Mucosa of stomach (tissue), 1 donor: ENCODE data around the gene LITAF.
"Not testable (repeated sequence)": the region's sequence is repeated elsewhere in the genome, so short reads cannot be mapped to it uniquely, and the experiment has no call there.

ENCODE experiments used
- H3K27me3 ChIP-seq: one replicate; pipeline ENCODE4 v1.7.0; 2013; ENCODE audit warnings: mild to moderate bottlenecking, low read length; ENCODE audit not compliant: control insufficient read depth, insufficient read depth
- H3K36me3 ChIP-seq: one replicate; pipeline ENCODE4 v1.7.0; 2013; ENCODE audit warnings: low read length; ENCODE audit not compliant: control insufficient read depth, insufficient read depth
- H3K4me1 ChIP-seq: one replicate; pipeline ENCODE4 v1.7.0; 2013; ENCODE audit warnings: mild to moderate bottlenecking, low read length; ENCODE audit not compliant: control insufficient read depth, insufficient read depth
- H3K4me3 ChIP-seq: one replicate; pipeline ENCODE4 v1.7.0; 2013; ENCODE audit warnings: low read length
- H3K9ac ChIP-seq: one replicate; pipeline ENCODE4 v1.7.0; 2013; ENCODE audit warnings: mild to moderate bottlenecking, low read length, moderate library complexity
- H3K9me3 ChIP-seq: one replicate; pipeline ENCODE4 v1.7.0; 2013; ENCODE audit warnings: mild to moderate bottlenecking, low read length, moderate library complexity; ENCODE audit not compliant: control insufficient read depth
- donor health status: Pancreatic carcinoma.

The LITAF gene

DNA sequence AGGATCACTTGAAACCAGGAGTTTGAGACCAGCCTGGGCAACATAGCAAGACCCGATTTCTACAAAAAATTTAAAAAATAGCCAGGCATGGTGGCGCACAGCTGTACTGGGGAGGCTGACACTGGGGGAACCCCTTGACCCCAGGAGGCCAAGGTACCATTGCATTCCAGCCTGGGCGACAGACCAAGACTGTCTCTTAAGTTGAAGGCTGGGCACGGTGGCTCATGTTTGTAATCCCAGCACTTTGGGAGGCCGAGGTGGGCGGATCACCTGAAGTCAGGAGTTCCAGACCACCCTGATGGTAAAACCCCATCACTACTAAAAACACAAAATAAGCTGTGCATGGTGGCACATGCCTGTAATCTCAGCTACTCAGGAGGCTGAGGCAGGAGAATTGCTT is 74.9 kb downstream of the LITAF start:
- Histone ChIP-seq H3K4me3 (no peak overlapping the region), H3K9me3 (no peaks in the 10 kb centered on the region), H3K36me3 (no peaks in the 10 kb centered on the region), H3K9ac (no peak overlapping the region), H3K4me1 (peaks cover under 1% of the 10 kb centered on the region), H3K27me3 (no peaks in the 10 kb centered on the region)

DNA sequence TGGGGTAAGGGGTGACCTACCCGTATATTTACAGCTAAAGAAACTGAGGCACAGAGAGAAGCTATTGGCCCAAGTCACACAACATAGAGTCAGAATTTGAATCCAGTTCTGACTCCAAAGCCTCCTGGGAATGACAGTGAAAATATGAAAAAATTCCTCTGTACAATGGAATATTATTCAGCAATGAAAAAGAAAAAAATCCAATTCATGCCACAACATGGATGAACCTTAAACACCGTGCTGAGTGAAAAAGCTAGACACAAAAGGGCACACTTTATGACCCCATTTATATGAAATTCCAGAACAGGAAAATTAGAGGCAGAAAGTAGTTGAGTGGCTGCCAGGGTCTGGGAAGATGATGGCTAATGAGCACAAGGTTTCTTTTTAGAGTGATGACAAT is 75.4 kb downstream of the LITAF start:
- Histone ChIP-seq H3K9me3 (no peaks in the 10 kb centered on the region), H3K4me1 (peaks cover 6% of the 10 kb centered on the region), H3K36me3 (no peaks in the 10 kb centered on the region), H3K27me3 (no peaks in the 10 kb centered on the region), H3K9ac (no peak overlapping the region), H3K4me3 (no peak overlapping the region)

DNA sequence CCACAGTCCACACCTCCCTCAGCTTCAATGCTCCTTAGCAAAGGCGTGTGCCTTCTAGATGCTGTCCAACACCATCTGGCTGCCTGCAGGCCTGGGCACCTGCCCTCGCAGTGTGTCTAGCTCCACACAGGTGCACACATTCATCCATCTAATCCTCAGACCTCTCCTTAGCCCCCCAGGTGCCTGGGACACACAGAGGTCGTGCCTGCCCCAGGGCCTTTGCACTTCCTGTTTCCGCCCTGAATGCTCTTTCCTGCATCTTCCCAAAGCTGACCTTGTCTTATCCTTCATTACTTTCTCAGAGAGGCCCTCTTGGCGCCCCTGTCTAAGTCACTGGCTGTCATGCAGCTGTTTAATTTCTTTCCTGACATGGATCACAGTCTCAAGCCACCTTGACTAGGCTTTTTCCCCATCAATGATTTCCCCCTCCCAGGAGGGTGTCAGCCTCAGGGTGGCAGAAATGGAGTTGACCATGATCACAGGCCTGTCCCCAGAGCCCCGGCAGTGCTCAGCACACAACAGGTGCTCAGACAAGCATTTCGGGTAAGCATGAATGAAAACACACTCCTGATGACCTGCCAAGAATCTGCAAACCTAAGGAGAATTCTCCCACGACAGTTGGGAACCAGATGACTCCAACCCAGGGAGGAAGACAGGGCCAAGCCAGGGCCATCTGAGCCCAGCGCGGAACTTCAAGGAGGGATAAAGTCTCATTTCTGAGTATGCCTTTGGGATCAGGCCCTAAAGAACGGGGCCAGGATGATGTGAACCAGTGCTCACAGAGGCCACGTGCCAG is 76.3 kb downstream of the LITAF start:
- Histone ChIP-seq H3K9ac (no peak overlapping the region), H3K4me3 (no peak overlapping the region), H3K4me1 (peaks cover 8% of the 10 kb centered on the region), H3K36me3 (no peaks in the 10 kb centered on the region), H3K9me3 (no peaks in the 10 kb centered on the region), H3K27me3 (no peaks in the 10 kb centered on the region)

GRCh38 chr16:11507991-11508390 is 78.7 kb downstream of the LITAF start:
- Histone ChIP-seq H3K27me3 (no peaks in the 10 kb centered on the region), H3K36me3 (no peaks in the 10 kb centered on the region), H3K4me3 (no peak overlapping the region), H3K9ac (no peak overlapping the region), H3K9me3 (no peaks in the 10 kb centered on the region), H3K4me1 (peaks cover 8% of the 10 kb centered on the region)

DNA sequence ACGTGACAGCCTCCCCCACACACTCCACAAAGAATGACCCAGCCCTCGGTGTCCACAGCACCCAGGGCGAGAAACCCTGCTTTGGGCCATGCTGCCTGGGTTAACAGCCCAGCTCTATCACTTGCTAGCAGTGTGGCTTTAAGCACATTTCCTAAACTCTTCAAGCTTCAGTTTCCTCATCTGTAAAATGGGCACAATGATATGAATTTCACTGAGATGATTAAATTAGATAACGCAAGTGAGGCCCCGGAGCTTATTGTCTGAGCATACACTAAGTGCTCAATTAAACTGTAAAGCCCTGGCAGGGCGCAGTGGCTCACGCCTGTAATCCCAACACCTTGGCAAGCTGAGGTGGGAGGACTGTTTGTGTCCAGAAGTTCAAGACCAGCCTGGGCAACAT is 79.4 kb downstream of the LITAF start:
- Histone ChIP-seq H3K27me3 (no peaks in the 10 kb centered on the region), H3K9me3 (no peaks in the 10 kb centered on the region), H3K4me3 (no peak overlapping the region), H3K36me3 (no peaks in the 10 kb centered on the region), H3K9ac (no peak overlapping the region), H3K4me1 (peaks cover 8% of the 10 kb centered on the region)

- Histone ChIP-seq H3K27me3 (no peaks in the 10 kb centered on the region), H3K36me3 (no peaks in the 10 kb centered on the region), H3K9me3 (no peaks in the 10 kb centered on the region), H3K9ac (no peak overlapping the region), H3K4me3 (no peak overlapping the region), H3K4me1 (peaks cover 8% of the 10 kb centered on the region)
Observed at GRCh38 chr16:11506741-11507305, 79.9 kb downstream of the LITAF start.

DNA sequence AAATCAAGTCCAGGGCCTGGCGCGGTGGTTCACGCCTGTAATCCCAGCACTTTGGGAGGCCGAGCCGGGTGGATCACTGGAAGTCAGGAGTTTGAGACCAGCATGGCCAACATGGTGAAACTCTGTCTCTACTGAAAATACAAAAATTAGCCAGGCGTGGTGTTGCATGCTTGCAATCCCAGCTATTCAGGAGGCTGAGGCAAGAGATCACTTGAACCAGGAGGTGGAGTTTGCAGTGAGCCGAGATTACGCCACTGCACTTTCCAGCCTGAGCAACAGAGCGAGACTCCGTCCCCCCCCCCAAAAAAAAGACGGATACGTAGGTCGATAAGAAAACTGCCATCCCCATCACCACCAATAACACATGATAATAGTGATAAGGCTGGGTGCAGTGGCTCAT is 82.5 kb downstream of the LITAF start:
- peaks cover 11% of the 10 kb centered on the region for H3K4me1 ChIP-seq
- not testable (repeated sequence) for H3K4me3 ChIP-seq, H3K9me3 ChIP-seq, H3K36me3 ChIP-seq, H3K9ac ChIP-seq, H3K27me3 ChIP-seq

DNA sequence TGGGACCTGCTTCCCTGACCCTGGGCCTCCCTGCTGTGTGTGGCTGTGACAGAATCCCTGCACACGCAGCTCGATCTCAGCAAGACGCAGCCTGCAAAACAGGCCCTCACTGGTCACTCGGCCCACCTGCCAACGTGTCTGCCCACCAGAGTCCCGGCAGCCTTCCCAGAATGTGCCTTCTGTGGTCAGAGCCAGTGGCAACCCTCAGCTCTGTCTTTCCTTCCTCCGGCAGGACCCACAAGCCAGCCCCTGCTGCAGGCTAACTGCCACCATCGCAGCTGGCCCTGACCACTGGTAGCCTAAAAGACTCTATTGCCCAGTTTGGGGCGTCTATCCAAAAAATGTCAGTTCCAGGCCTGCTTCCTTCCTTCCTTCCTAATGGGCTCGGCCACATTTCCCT is 83.2 kb downstream of the LITAF start:
- H3K4me3 ChIP-seq: no peak overlapping the region
- no peaks in the 10 kb centered on the region for H3K36me3 ChIP-seq
- H3K27me3 ChIP-seq: no peaks in the 10 kb centered on the region
- H3K4me1 ChIP-seq: peaks cover 12% of the 10 kb centered on the region
- H3K9ac ChIP-seq: no peak overlapping the region
- H3K9me3 ChIP-seq: no peaks in the 10 kb centered on the region

DNA sequence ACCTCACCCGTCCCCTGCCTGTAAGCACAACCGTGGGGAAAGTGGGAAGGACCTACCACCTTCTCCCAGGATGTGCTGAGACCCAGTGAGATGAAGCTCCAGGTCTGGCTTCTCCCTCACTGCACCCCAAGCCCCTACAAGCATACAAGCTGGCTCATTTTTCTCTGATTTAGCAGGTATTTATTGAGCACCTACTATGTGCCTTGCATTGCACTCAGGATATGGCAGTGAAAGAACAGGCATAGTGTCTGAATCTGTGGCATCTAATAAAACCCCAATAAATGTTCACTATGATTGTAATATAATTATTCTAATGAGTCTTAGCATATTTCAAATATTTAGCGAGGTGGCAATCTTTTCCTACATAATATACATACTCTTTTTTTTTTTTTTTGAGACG is 84.5 kb downstream of the LITAF start:
- Histone ChIP-seq H3K9ac (no peak overlapping the region), H3K27me3 (no peaks in the 10 kb centered on the region), H3K9me3 (no peaks in the 10 kb centered on the region), H3K4me1 (peaks cover 22% of the 10 kb centered on the region), H3K4me3 (no peak overlapping the region), H3K36me3 (no peaks in the 10 kb centered on the region)

- Histone ChIP-seq H3K27me3 (no peaks in the 10 kb centered on the region), H3K4me1 (peaks cover 25% of the 10 kb centered on the region), H3K36me3 (no peaks in the 10 kb centered on the region), H3K4me3 (no peak overlapping the region), H3K9me3 (no peaks in the 10 kb centered on the region), H3K9ac (no peak overlapping the region)
Observed at GRCh38 chr16:11501632-11502031, 85.1 kb downstream of the LITAF start.

DNA sequence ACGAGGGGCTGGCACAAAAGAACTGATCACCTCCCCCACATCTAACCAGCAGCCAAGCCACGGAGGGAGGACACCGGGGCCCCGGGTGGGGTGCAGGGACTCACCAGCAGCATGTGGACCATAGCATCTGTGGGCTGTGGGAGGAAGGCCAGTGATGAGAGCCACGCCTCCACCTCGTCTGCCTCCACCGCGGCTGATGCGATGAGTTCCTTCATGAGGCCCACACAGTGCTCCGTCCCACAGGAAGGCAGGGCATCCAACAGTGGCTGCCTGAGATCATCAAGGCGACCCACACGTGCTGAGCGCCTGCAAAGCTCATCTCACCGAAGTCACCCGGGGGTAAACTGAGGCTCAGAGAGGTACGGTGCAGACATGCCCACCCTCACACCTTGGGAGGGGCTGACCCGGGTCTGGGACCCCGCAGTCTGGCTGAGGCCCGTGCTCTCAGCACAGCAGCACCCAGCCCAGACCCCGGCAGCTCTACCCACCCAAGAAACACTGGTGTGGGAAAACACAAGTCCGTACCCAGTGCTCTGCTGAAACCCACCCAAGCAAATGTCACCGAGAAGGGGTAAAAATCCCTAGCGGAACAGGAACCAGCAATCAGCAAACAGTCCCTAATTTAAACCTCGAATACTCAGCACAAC is 85.9 kb downstream of the LITAF start:
- Histone ChIP-seq H3K9ac (no peak overlapping the region), H3K4me3 (no peak overlapping the region), H3K36me3 (no peaks in the 10 kb centered on the region), H3K27me3 (no peaks in the 10 kb centered on the region), H3K9me3 (no peaks in the 10 kb centered on the region), H3K4me1 (peaks cover 28% of the 10 kb centered on the region)

- peaks cover 41% of the 10 kb centered on the region for H3K4me1 ChIP-seq
- H3K9me3 ChIP-seq: no peaks in the 10 kb centered on the region
- no peak overlapping the region for H3K4me3 ChIP-seq
- H3K27me3 ChIP-seq: no peaks in the 10 kb centered on the region
- no peaks in the 10 kb centered on the region for H3K36me3 ChIP-seq
- no peak overlapping the region for H3K9ac ChIP-seq
Observed at GRCh38 chr16:11499295-11500089, 87.2 kb downstream of the LITAF start.
